ENCODE measurements around the gene RFXANK.
A peak's percentile ranks its signal among the peaks of the same experiment; 100 is the strongest.

The RFXANK gene

DNA sequence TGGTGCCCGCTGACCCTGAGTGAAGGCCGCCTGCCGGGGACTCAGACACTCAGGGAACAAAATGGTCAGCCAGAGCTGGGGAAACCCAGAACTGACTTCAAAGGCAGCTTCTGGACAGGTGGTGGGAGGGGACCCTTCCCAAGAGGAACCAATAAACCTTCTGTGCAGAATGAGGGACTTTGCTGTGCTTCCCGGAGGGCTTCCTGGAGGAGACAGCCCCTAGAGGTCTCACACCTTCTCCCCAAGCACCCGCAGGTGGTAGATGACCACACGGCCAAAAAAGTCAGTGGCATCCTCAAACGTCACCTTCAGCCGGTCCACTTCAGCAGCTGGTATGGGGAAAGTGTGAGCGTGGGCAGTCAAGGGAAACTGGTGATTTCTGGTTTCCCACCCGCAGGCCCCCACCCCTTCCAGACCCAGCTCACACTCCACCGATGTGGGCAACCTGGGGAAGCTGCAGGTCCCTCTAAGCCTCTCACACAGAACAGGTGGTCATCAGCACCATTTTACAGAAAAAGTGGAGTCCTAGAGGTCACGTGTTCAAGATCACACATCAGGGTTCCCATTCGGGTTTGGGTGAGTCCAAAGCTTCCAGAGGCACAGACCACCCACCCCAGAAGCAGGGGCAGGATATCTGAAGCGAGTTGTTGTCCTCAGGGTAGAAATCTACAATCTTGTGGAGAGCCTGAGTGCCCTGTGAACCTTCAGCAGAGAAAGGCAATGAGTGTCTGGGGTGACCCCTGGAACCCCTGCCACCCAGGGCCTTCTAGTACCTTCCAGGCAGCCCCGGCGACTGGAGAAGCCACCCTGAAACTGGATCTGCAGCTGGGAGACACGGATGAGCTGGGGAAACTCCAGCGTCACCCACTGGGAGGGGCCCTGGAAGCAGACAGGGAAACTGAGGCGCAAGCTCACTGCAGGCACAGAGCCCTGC lies 9.9 kb downstream of the RFXANK start:
- TF ChIP-seq, protein P1, sequence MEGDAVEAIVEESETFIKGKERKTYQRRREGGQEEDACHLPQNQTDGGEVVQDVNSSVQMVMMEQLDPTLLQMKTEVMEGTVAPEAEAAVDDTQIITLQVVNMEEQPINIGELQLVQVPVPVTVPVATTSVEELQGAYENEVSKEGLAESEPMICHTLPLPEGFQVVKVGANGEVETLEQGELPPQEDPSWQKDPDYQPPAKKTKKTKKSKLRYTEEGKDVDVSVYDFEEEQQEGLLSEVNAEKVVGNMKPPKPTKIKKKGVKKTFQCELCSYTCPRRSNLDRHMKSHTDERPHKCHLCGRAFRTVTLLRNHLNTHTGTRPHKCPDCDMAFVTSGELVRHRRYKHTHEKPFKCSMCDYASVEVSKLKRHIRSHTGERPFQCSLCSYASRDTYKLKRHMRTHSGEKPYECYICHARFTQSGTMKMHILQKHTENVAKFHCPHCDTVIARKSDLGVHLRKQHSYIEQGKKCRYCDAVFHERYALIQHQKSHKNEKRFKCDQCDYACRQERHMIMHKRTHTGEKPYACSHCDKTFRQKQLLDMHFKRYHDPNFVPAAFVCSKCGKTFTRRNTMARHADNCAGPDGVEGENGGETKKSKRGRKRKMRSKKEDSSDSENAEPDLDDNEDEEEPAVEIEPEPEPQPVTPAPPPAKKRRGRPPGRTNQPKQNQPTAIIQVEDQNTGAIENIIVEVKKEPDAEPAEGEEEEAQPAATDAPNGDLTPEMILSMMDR (IDR thresholded peaks at IDR 0.05; ENCODE audit: control insufficient read depth, insufficient read depth, low read depth, low read length, missing control alignments) = no peak
- peak overlapping the region; percentile 74 for H3K4me3 ChIP-seq (ENCODE audit: control insufficient read depth, low read depth, low read length)
- DNase-seq (ENCODE audit: low read depth) = no peak

DNA sequence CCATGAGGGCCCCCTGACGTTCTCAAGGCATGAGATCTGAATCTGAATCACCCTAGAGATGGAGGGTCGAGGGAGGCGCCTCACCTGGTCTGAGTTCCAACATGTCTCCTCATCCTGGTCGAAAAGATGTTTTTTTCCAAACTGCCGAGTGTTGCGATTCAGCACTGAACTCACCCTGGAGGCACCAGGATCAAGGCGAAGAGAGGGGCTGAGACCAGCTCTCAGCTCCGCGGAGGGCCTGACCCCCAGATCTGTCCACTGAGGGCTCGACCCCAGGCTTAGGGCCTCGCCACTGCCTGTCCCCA lies 10.6 kb downstream of the RFXANK start:
- TF ChIP-seq, protein P1 (IDR thresholded peaks at IDR 0.05; ENCODE audit: control insufficient read depth, insufficient read depth, low read depth, low read length, missing control alignments) = no peak
- peak overlapping the region; percentile 74 for H3K4me3 ChIP-seq (ENCODE audit: control insufficient read depth, low read depth, low read length)
- no peak for DNase-seq (ENCODE audit: low read depth)

DNA sequence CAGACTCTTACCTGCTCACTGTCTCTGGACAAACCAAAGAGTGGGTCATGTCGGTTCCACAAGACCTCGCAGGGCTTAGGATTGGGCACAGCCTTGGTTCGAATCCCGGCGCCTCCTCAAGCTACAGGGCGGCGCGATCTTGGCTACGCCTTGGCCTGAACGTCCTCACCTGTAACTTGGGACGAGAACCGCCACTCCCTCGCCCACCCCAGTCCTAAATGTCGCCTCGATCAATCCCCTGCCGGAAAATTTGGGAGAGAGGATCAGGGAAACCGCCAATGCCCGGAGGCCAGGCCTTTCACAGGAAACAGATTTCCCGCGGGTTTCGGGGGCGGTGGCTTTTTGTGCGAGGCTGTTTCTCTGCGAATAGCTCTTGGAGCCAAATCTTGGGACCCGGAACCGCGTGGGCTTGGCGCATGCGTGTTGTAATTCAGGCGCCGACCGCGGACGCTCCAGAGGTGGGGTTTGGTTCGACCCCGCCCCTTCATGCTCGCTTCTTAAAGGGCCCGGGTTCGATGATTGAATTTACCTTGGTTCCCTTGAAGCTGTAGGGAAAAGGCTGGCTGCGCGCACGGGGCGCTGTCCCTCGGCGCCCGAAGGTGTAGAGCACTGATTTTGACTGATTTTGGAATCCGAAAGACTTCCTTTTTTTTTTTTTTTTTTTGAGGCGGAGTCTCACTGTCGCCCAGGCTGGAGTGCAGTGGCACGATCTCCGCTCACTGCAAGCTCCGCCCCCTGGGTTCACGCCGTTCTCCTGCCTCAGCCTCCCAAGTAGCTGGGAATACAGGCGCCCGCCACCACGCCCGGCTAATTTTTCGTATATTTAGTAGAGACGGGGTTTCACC lies 11.2 kb downstream of the RFXANK start, which contains the start of gene NR2C2AP:
NR2C2AP (minus strand) TSS at position 403 of the 845 bp plus-strand sequence; CDS start at position 49, 354 bp downstream.
- TF ChIP-seq, protein P1 (IDR thresholded peaks at IDR 0.05; ENCODE audit: control insufficient read depth, insufficient read depth, low read depth, low read length, missing control alignments) = no peak
- peak within 1 kb of the TSS; percentile 74 for H3K4me3 ChIP-seq (ENCODE audit: control insufficient read depth, low read depth, low read length)
- peak; percentile 51 for DNase-seq (ENCODE audit: low read depth)

DNA sequence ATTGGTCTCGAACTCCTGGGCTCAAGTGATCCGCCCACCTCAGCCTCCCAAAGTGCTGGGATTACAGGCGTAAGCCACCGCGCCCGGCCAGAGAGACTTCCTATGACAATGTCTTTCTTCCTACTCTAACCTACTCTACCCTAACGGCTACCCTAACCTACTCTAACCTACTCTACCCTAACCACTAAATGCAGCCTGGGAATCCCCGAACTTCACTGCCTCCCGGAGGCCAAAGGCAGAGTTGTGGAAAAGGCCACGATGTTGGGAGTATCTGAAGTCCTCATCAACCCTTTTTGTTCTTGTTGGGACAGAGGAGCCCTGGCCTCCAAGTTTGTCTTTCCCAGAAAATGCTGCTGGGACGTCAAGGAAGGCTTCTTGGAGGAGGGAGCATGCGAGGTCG lies 12.1 kb downstream of the RFXANK start:
- TF ChIP-seq, protein P1 (IDR thresholded peaks at IDR 0.05; ENCODE audit: control insufficient read depth, insufficient read depth, low read depth, low read length, missing control alignments) = no peak
- no peak for DNase-seq (ENCODE audit: low read depth)
- no peak overlapping the region for H3K4me3 ChIP-seq (ENCODE audit: control insufficient read depth, low read depth, low read length)

DNA sequence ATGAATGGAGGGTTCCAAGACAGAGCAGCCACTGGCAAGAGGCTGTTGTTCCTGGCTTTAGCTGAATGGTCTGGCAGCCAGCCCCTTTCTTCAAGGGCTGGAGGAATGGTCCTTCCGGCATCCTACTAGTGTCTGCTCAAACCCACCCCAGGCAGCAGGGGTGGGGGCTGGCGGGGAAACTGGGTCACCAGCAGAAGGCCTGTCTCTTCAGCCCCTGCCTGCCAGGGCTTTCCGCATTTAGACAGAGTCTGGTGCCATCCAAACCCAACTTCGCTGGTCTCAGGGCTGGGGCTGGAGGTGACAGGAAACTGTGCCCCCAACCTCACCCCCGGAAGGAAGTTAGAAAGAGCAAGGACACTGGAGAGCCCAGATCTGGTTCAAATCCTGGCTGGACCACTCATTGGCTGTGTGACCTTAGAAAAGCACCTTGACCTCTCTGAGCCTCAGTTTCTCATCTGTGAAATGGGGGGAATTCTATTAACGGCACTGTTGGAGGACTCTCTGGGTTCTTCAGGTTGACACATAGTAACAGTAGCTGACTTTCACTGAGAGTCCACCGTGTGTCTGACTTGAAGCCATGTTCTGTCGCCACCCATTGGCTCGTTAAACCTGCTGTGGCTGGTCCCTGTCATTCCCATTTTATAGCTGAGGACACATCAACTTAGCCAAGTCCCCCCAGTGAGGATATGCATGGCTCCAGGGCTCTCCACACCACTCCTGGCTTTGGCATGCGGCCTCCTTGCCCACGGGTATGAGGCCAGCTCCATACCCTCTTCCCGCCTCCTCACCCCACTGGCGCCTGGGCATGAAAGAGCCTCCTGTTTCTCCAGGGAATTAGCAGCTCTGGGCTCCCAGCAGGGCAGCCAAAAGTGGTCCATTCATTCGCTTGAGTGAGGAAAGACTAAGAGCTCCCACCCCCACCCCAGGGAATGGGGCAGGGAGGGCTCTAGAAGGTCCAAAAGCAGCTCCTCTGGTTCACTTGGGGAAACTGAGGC lies 13.7 kb downstream of the RFXANK start:
- TF ChIP-seq, protein P1 (IDR thresholded peaks at IDR 0.05; ENCODE audit: control insufficient read depth, insufficient read depth, low read depth, low read length, missing control alignments) = no peak
- DNase-seq (ENCODE audit: low read depth) = no peak
- no peak overlapping the region for H3K4me3 ChIP-seq (ENCODE audit: control insufficient read depth, low read depth, low read length)

DNA sequence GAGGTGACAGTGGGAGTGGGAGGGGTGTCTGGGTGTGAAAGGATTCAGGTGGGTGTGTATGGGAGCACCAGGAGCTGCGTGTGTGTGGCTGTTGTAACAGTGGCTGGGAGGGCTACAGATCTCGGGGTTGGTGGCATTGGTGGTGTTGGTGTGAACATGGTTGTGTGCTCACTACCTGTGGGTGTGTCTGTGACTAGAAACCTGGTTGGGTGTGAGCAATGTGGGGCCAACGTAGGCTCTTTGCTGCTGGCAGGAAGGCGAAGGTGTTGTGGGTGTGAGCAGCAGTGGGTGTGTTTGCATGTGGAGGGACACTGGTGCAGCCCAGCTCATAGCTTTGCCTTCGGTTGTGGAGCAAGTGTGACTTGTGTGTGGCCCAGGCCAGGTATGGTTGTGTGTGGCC lies 14.9 kb downstream of the RFXANK start:
- TF ChIP-seq, protein P1 (IDR thresholded peaks at IDR 0.05; ENCODE audit: control insufficient read depth, insufficient read depth, low read depth, low read length, missing control alignments) = no peak
- DNase-seq (ENCODE audit: low read depth) = no peak
- no peak overlapping the region for H3K4me3 ChIP-seq (ENCODE audit: control insufficient read depth, low read depth, low read length)

Measured in AG09309 (cell line).